ENCODE measurements around the gene CACNA1H.

CACNA1H gene

DNA sequence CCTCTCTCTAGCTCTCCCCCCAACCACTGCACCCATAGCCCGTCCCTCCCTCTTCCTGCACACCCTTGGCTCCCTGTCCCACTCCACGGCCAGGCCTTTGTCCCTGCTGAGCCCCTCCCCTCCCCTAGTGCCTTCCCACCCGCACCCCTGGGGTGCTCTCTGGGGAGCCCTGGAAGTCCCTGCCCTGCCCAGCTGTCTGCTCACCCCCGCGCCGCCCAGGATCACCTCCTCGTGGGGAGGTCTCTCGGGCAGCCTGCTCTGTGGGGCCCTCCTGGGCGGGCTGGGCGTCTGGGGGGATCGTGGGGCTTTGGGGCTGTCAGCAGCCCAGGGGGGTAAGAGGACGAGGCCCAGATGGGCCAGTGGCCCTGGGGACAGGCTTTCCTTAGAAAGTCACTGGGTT lies 18.1 kb downstream of the CACNA1H start:
- DNase-seq (ENCODE audit: insufficient read length, low spot score) (no peak), FAIRE-seq (no peak)

DNA sequence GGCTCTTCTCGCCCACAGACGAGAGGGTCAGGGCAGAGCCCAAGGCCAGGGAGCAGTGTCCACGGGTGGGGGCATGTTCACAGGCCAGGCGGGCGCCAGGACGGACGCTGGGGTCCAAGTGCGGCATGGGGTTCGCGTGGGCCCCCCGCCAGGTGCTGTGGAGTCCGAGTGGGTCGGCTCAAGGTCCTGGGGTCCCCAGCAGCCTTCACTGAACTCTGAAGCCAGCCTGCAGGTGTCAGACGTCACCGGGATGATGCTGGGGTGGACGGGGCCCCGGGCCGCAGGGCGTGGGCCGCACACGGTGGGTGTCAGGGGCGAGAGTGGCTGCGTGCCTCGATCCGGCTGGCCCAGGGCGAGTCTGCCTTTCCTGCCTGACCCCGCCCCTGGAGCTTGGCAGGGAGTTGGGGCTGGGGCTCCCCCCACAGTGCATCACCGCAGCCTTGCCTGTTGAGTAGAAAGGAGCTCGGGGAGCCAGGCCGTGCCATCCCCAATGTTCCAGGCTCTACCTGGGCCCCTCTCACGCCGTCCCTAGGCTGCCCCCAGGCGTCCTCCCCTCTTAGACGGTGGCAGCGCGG lies 19.0 kb downstream of the CACNA1H start:
- no peak for FAIRE-seq
- DNase-seq (ENCODE audit: insufficient read length, low spot score): no peak

DNA sequence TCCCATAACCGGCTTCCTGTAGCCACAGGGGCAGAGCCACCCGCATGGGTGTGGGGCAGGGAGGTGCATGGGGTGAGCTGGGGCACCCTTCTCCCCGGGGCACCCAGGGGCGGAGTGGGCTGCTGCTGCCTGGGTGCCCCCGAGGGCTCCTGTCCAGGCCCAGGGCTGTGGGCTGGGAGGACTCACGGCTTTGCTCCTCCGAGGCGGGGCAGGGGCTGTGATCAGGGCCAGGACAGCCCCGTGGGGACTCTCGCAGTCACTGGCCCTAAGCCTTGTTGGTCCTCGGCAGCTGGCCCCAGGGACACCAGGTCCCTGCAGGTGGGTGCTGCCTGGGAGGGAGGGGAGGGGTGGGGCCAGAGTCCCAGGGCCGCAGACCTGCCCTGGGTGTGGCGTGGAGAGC lies 19.7 kb downstream of the CACNA1H start:
- no peak for FAIRE-seq
- no peak for DNase-seq (ENCODE audit: insufficient read length, low spot score)

DNA sequence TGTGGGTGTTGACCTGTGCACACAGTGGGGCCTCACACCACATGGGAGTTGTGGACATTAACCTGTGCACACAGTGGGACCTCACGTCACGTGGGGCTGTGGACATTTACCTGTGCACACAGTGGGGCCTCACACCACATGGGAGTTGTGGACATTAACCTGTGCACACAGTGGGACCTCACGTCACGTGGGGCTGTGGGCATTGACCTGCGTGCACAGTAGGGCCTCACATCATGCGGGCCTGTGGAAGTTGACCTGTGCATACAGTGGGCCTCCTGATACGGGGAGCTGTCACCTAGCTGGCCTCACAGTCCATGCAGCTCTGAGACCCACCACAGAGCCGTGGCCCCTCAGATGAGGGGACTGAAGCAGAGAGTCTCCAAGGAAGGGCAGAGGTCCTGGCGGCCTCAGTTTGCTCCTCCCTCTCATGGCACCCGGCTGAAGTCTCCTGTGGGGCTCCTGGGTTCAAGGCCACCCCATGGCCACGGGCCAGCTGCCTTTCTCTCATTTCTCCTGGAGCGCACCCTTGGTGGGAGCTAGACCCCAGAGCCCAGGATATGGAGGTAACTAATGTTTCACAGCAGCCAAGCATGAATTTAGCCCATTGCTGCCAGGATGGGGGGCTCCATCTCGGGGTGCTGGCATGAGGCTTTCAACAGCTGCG lies 21.0 kb downstream of the CACNA1H start:
- DNase-seq (ENCODE audit: insufficient read length, low spot score) (no peak), FAIRE-seq (no peak)

DNA sequence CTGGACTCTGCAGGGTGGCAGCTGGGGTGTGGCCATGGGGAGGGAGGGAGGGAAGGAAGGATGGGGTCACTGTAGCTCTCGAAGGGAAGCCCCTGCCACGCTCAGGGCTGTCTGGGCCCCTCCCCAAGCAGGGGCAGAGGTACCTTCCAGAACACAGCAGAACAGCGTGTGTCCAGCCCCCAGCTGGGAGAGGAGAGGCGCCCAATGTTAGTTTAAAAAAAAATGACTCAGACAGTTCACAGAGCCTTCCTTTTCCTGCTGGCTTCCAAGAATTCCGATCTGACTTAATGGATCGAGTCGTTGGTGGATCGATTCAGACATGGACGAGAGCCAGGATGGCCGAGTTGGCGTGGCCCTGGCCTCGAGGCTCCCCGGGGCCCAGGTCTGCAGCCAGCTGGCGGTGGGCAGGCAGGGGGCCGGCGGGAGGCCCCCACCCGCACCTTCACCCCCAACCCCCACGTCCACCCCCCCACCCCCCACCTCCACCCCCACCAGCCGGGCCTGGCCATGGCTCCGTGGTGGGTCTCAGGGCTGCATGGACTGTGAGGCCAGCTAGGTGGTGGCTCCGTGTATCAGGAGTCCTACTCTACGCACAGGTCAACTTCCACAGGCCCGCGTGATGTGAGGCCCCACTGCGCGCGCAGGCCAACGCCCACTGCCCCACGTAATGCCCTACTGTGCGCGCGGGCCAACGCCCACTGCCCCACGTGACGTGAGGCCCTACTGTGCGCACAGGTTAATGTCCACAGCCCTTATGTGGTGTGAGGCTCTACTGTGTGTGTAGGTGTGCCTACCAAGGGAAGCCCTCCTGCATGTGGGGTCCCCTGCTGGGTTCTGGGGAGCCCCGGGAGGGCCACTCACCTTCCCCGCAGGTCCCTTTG lies 21.8 kb downstream of the CACNA1H start:
- peak; percentile 36 for FAIRE-seq

DNA sequence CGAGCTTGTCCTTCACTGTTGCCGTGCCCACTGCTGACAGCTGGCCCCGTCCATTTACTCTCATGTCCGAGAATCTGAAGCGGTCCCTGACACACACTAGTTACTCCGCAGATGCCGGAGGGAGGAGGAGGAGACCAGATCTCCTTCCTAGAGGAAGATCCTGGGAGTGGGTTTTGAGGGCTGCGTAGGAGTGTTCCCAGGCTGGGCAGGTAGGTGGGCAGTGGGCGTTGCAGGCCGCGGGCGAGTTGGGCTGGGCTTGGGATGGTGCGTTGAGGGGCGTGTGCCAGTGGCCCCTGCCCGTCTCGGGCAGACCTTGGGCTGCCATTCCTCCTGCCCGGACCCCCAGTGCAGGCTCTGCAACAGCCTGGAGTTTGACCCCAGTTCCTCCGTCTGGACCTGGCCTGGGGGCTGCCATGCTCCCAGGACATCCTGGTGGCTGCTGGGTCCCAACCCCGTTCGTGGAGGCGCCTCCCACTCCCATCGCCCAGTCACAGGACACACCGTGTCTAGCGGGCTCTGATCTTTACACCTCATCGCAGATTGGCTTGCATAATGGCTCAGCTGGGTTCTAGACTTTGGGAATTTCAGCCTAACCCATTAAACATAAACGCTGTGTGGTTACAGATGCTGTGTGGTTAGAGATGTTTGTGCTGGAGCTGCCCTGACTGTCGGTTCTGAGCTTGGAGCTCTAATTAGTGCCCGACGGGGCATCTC lies 22.8 kb downstream of the CACNA1H start:
- no peak for DNase-seq (ENCODE audit: insufficient read length, low spot score)
- FAIRE-seq: no peak

More for the DNA sequence above, 21.8 kb downstream of the CACNA1H start:
- no peak for DNase-seq (ENCODE audit: insufficient read length, low spot score)

DNA sequence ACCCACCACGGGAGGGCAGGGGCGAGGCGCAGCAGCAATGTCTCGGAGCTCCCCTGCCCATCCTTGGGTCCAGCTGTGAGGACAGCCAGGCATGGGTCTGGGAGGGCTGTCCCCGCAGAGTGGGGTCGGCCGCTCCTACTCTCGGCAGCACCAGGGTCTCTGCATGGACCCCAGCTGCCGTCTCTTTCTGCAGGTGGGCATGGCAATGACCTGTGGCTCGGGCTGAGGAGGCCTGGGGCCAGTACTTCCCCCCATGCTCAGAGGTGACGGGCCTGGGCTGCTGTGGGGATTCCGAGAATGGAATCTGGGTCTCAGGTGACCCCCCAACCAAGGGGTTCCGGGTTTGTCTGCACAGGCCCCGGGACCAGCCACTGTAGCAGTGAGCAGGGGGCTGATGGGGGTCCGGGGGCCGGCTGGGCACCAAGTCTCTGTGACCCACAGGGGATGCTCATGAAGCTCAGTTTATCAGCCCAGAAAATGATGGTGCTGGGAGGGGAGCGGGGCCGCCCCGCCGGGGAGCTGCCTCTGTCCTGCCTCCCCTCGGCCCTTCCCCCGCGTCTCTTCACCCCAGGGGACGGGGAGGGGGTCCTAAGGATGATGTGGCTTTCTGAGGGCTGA lies 23.5 kb downstream of the CACNA1H start:
- DNase-seq (ENCODE audit: insufficient read length, low spot score) (no peak), FAIRE-seq (no peak)

DNA sequence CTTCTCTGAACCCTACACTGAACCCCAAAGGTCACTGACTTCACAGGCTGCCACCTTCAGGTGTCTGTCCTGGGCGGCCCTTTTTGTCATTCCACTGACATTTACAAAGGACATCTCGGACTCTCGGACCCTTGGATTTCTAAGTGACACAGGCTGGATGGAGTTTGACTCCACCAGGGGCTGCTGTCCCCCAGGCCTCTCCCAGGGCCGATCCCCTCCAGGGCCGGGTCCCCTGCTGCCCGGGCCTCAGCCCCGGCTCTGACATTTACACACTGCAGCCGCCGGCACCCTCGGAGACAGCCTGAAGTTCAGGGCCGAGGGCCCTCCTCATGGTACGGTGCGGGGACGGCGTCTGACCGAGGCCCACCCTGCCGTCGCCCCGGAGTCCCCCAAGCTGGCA lies 24.1 kb downstream of the CACNA1H start:
- FAIRE-seq (no peak), DNase-seq (ENCODE audit: insufficient read length, low spot score) (no peak)

DNA sequence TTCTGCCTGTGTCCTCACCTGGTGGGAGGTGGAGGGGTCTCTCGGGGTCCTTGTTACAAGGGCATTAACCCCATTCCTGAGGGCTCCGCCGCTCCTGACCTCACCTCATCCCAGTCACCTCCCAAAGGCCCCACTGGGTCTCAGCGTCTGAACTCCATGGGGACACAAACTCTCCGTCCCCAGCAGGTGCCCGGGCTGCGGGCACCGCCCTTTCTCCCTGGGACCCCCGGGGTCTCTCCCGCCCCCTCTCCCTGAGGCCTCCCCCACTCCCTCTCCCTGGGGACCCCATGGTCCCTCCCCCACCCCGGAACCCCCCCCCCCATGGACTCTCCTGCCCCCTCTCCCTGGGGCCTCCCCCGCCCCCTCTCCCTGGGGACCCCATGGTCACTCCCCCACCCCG lies 24.8 kb downstream of the CACNA1H start:
- FAIRE-seq (no peak), DNase-seq (ENCODE audit: insufficient read length, low spot score) (no peak)

DNA sequence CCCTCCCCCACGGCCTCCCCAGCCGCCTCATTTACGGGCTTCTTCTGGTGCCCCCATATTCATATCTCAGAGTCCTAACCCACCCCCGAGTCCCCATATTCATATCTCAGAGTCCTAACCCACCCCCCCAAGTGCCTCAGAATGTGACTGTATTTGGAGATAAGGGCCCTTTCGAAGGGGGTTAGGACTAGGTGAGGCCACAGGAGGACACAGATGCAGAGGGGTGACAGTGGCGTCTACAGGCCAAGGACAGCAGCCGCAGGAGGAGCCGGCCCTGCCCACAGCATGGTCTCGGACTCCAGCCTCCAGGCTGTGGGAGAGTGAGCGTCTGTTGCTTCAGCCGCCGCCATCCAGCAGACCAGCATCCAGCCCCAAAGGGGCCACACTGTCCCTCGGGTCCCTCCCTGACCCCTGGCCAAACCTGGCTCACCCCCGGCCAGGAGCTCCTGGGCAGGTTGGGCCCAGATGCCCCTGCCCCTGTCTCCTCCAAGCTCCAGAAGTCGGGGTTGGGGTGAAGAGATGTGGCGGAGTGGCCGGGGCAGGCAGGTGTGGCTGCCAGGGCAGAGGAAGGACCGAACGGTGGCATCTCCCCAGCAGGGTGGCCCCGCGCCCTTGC lies 25.5 kb downstream of the CACNA1H start:
- no peak for FAIRE-seq

DNA sequence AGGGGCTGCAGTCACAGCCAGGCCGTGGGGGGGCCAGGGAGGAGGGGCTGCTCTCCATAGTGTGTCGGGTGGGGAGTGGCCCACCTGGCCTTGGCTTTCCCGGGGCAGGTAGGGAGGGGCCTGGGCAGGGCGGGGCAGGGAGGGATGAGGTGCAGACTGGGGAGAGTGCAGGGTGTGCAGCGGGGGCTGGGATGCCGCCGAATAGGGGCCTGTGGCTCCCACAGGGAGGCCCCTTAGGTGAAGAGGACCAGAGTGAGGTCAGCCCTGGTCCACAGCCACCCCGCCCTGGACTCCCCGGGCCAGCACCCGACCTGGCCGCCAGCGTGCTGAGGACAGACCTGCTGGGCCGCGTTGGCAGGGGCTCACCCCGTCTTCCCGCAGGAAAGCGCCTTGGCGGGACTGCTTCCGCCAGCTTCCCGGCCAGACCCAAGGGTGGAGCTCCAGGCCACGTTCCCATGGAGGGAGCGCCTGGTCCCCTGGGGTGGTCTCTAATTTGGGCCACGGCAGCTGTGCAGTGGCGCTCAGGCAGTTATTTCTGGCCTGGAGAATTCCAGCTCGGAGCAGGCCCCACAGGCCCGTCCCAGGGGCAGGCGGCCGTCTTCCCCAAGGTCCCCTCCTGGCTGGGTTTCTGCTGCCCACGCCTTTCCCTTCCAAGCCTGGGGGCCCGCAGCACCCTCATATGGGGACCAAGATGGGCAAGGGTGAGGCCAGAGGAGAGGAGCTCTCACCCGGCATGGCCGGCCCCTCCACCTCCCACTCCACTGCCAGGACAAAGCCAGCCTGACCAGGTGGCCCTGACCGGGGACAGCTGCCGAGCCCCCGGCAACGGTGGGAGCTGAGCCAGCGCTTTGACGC lies 27.9 kb downstream of the CACNA1H start:
- DNase-seq (ENCODE audit: insufficient read length, low spot score) (no peak), FAIRE-seq (no peak)

More for the DNA sequence above, 25.5 kb downstream of the CACNA1H start:
- DNase-seq (ENCODE audit: insufficient read length, low spot score): no peak

DNA sequence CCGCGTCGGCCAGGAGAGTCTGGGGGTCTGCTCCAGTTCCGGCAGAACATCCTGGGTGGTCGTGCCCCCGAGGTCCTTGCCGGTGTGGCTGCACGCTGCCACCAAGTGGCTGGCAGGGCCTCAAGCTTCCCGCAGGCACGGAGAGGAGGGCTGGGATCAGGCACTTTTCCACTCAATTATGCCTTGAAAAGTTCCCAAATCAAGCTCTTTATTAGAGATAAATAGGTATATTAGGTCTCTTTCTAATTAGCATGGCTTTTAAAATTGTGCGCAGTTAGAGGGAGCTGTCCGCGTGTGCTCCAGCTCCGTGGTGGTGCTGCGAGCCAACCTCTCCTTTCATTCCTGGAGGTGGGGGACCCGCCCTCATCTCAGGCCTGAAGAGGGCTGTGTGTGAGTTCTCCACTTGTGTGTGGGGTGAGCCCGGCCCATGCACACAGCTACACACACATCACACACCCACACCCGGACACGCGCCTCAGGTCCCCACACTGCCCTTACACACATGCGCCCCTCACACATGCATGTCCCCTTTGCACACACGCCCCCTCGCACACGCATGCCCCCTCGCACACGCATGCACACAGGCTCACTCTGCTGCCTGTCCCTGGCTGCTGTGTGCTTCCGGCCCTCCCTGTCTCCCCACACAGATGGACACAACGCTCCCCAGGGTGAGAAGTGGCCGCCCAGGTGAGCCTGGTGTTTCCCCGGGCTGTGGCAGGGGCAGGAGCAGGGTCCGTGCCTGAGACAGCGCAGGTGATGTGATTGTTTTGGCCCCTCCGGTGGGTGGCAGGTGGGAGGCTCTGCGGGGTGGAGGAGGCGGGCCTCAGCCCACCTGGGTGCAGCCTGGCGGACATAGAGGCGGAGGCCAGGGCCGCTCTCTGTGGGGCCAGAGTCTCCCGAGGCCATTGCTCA lies 28.8 kb downstream of the CACNA1H start:
- DNase-seq (ENCODE audit: insufficient read length, low spot score): no peak
- FAIRE-seq: peak; percentile 59

DNA sequence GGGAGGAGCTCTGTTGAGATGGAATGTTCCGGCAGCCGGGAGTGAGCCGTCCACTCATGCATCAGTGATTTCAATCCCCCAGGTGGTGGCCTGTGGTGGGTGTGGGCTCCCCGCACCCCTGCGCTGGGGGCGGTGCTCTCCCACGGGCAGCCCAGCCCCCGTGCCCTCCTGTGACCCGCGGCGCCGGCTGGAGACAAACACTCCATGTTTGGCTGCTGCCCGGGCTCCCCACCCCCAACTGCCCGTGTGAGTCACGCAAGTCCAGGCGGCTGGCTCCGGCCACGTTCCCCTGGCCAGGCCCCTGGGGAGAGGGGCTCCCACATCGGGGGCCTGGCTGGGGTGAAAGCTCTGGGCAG lies 29.4 kb downstream of the CACNA1H start:
- peak; percentile 79 for DNase-seq (ENCODE audit: insufficient read length, low spot score)
- FAIRE-seq: peak; percentile 59

DNA sequence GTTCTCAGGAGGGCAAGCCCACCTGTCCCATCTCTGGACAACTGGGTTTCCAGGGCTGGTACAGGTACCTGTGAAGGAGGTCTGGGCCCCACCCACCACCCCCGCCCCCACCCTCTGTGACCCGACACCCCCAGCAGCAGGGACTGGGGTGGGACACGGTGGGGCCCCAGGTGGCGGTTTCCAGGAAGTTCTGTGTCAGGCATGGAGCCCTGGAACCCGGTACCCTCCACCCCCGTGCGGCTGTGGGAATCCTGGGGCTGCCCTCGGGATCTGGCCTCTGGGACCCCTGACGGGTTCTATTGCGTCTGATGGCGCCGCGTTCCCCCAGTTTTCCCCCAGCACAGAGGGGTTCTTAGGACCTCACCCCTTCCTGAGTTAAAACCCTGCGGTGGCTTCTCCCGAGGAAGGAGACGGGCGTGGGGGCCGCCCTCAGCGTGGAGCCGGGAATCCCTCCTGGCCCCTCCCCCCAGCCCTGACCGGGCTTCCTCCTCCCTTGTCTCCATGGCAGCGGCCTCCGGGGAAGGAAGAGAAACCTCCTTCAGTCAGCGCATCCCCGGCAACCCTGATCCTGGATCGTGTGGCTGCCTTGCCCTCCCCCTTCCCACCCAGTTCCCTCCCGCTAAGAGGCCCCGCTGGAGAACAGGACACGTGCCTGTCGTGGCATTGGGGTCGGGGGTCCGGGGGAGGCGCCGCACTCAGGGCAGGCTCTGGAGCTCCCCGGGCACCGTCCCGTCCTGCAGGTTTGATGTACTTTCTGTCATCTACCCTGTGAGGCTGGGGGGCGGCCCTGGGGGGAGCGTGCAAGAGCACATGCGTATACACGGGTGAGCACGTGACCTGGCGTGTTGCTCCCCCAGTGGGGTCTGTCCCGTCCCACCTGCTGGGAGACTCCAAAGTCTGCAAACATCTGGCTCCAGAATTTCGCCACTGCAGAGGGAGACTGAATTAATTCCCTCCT lies 30.3 kb downstream of the CACNA1H start:
- DNase-seq (ENCODE audit: insufficient read length, low spot score) (no peak), FAIRE-seq (no peak)

DNA sequence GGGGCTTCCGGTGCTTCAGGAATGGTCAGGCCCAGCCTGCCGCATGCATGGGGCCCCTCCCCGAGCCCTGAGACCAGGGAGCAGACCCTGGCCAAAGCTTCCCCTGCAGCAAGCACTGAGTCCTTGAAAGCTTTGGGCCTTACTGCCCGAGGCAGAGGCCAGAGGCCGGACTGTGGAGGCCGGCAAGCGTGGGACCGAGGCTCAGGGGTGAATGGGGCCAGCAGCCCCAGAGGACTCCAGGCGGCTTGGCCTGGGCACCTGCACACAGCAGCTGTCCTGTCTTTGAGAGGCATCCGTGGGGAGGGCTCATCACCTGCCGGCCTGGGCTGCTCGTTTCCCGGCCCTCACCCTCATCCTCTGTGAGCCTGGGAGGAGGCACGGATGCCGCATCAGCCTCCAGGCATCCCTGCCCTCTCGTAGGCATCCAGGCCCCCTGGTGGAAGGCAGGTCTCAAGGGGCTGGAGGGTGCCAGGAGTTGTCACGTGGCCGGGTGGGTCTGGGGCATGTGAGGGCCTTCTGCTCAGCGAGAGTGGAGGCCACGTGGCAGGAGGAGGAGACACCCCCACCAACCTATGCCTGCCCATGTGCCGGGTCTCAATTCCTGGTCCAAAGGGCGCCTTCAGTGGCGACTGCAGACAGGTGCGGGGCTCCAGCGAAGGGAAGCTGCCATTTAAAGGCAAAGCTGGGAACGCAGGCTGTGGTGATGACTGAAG lies 31.4 kb downstream of the CACNA1H start:
- FAIRE-seq (no peak), DNase-seq (ENCODE audit: insufficient read length, low spot score) (no peak)

DNA sequence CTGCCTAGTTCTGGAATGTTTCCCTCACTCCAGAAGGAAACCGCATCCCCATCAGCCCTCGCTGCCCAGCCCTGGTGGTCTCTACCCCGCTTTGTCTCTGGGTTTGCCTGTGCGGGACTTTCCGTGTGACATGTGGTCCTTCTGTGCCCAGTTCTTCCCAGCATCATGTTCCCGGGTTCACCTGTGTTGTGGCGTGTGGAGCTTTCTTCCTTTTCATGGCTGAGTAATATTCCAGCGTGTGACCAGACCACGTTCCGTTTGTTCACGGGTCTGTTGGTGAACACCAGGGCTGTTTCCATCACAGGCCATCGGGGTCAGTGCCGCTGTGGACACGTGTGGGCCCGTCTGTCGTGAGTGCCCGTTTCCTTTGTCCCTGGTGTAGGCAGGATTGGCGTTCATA lies 32.1 kb downstream of the CACNA1H start:
- FAIRE-seq: no peak
- DNase-seq (ENCODE audit: insufficient read length, low spot score): no peak
